Testis (tissue), 2 donors: ENCODE measurements around the gene PUS3.
A peak's percentile ranks its signal among the peaks of the same experiment; 100 is the strongest.

Source experiments
- CTCF ChIP-seq, 3 experiments: fragments of 450-650 bp in 2 of 3; fragments of 200-600 bp in 1 of 3; sonication (generic) in 1 of 3; IDR thresholded peaks; one replicate each; pipeline ENCODE4 v1.5.1; 2016 to 2019; ENCODE audit warnings: antibody characterized with exemption in 3 of 3, mild to moderate bottlenecking in 2 of 3, moderate library complexity in 1 of 3
- POLR2A ChIP-seq: fragments of 450-650 bp; IDR thresholded peaks from one replicate; pipeline ENCODE4 v1.6.1; 2017; ENCODE audit warnings: antibody characterized with exemption, mild to moderate bottlenecking, moderate library complexity

- TF ChIP-seq POLR2A (no peak), CTCF (IDR thresholded peaks at IDR 0.05) (peak in 2 of 3 experiments; percentile 32 to 38)
Observed at GRCh38 chr11:125871391-125872137, 31.4 kb downstream of the PUS3 start.
